GM12801 (cell line): ENCODE results near the gene RHBDL2.

Source experiments
- TF ChIP-seq, protein P1 (sequence below): IDR thresholded peaks from one replicate; pipeline ENCODE4 v1.5.1; 2011; ENCODE audit warnings: control low read depth; ENCODE audit not compliant: insufficient read length; ENCODE audit errors: extremely low read depth

Gene RHBDL2

DNA sequence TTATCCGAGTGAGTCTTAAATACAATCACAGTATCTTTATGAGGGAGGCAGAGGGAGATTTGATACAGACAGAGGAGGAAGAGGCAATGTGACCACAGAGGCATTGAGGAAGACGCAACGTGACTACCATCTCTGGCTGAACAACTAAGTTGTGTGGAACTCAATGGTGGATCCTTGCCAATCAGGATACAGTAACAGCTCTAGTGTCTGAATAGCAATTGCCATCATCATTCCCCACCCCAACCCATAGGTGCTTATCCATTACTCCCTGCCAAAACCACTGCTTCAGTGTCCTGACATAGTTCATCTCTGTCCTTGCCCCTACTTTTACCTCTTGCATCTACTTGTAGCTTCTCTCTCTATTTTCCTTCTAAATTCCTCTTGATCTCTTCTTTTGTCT is 20.5 kb upstream of the RHBDL2 start:
- TF ChIP-seq, protein P1, sequence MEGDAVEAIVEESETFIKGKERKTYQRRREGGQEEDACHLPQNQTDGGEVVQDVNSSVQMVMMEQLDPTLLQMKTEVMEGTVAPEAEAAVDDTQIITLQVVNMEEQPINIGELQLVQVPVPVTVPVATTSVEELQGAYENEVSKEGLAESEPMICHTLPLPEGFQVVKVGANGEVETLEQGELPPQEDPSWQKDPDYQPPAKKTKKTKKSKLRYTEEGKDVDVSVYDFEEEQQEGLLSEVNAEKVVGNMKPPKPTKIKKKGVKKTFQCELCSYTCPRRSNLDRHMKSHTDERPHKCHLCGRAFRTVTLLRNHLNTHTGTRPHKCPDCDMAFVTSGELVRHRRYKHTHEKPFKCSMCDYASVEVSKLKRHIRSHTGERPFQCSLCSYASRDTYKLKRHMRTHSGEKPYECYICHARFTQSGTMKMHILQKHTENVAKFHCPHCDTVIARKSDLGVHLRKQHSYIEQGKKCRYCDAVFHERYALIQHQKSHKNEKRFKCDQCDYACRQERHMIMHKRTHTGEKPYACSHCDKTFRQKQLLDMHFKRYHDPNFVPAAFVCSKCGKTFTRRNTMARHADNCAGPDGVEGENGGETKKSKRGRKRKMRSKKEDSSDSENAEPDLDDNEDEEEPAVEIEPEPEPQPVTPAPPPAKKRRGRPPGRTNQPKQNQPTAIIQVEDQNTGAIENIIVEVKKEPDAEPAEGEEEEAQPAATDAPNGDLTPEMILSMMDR: no peak

DNA sequence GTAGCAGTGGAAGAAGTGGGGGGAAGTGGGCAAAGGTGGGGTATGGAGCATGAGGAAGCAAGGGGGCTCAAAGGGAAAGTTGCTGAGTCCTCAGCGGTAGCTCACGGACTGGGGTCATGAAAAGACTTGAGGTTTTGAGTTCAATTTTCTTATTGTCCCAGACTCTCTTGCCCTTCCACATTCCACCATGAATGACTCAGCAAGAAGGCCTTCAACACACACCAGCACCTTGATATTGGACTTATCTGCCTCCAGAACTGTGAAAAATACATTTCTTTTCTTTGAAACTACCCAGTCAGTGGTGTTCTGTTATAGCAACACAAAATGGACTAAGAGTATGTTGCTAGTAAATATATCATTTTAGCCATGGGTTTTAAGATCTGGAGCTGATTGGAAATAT is 17.3 kb upstream of the RHBDL2 start:
- TF ChIP-seq, protein P1: no peak

DNA sequence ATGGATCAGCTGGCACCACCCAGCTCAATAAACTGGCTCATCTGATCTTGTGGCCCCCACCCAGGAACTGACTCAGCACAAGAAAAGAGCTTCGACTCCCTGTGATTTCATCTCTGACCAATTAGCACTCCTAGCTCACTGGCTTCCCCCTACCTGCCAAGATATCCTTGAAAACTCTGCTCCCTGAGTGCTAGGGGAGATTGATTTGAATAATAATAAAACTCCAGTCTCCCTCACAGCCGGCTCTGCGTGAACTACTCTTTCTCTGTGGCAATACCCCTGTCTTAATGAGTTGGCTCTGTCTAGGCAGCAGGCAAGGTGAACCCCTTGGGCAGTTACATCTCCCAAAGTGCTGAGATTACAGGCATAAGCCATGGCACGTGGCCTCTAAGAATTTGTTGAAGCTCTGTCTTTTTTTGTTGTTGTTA is 11.8 kb upstream of the RHBDL2 start:
- TF ChIP-seq, protein P1: no peak

DNA sequence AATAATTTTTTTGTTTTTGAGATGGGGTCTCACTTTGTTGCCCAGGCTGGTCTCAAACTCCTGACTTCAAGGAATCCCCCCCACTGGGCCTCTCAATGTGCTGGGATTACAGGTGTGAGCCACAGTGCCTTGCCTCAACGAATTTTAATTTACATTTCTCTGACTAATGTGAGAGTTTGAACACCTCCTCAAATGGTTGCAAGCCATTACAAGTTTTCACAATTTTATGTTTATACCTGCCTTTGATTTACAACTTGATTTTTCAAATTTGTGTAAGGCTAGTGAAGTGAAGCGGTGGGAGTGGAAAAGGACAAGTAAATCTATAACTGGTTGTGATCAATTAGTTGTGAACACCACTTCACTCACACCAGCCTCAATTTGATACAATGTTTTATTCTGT is 8.9 kb upstream of the RHBDL2 start:
- TF ChIP-seq, protein P1: no peak

DNA sequence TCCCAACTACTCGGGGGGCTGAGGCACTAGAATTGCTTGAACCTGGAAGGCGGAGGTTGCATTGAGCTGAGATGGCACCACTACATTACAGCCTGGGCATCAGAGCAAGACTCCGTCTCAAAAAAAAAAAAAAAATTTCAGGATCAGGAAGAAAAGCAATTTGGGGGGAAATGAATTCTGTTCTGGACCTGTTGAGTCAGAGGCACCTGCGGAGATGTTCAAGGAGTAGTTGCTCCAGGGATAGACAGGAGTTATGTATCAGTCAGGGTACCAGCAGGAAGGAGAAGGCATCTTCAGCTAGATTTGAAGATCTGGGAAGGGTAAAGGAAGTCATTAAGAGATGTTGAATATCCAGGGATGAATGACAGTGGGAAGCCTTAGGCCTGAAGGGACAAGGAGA is 2.9 kb upstream of the RHBDL2 start:
- TF ChIP-seq, protein P1: no peak

DNA sequence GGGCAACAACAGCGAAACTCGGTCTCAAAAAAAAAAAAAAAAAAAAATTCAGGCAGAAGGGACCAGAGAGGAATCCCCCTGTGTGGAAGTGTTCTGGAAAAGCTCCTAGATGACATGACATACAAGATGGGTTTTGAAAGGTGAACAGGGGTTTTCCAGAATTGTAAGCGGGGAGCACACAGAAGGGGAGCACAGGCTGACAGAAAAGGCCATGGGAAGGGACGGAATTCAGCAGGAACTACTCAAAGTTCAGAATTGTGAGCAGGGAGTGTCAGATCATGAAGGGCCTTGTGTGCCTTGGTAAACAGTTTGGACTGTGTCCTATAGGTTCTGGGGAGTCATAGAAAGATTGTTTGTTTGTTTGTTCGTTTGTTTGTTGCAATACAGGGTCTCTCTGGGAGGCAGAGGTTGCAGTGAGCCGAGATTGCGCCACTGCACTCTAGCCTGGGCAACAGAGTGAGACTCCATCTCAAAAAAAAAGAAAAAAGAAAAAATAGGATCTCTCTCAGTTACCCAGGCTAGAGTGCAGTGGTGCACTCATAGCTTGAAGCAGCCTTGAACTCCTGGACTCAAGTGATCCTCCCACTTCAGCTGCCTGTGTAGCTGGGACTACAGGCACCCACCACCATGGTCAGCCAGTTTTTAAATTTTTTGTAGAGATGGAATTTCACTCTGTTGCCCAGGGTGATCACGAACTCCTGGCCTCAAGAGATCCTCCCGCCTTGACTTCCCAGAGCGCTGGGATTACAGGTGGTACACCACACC is 1.2 kb upstream of the RHBDL2 start:
- TF ChIP-seq, protein P1: no peak

DNA sequence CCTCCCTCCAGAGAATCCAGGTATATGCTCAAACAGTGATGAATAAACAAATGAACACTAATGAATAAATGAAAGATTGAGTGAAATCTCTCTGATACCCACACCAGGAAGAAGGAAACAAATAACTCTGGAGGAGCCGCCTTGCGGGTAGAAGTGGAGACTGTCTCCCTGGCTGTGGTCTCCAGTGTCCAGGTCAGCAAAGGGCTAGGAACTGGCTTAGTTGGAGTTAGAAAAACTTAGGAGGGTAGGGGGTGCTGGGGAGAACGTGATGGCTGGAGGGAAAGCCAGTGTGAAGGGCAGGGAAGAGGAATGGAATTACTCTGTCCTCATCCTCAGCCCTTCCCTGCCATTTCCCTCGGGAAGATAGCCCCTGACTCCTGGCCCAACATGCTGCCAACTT is 537 bp downstream of the RHBDL2 start:
- TF ChIP-seq, protein P1: no peak
